Iris pigment epithelial cell (primary cell): ENCODE measurements around the gene ACAD11.

Source experiments
- DNase-seq: peaks from one replicate; pipeline ENCODE4 v3.0.0-alpha.2; 2011; ENCODE audit warnings: low read depth

The ACAD11 gene

DNA sequence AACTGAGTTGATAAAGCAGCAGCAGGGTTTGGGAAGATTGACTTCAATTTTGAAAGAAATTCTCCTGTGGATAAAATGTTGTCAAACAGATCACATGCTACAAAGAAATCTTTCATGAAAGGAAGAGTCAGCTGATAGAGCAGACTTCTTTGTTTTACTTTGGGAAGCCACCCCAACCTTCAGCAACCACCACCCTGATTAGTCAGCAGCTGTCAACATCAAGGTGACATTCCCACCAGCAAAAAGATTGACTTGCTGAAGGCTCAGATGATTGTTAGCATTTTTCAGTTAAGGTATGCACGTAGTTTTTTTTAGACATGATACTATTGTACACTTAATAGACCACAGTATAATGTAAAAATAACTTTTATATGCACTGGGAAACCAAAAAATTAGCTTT, 150.1 kb downstream of the ACAD11 start:
- no peak for DNase-seq

- no peak for DNase-seq
Observed at GRCh38 chr3:132509096-132509495, 150.5 kb downstream of the ACAD11 start.
